H1 (cell line): Measurements from ENCODE around the gene INTS15. TPM values are rescaled to one million over a fixed set of nuclear protein-coding genes. Genes with fewer than 3 reads are reported as not detected.

Experiments used
- CTCF ChIA-PET: fragments of 300-600 bp; sonication (Branson Sonifier 250); formaldehyde crosslinking; loops from one replicate; lab custom pipeline; 2021; ENCODE audit not compliant: partially characterized antibody; lab: Charles Lee
- POLR2A ChIA-PET: fragments of 300-600 bp; sonication (Branson Sonifier 250); formaldehyde crosslinking; loops from one replicate; lab custom pipeline; 2021; ENCODE audit warnings: inconsistent platforms; ENCODE audit not compliant: partially characterized antibody; lab: Charles Lee
- DNase-seq, 2 experiments: peaks; one replicate each; pipeline versions ENCODE4 v3.0.0 to v3.0.0-alpha.2; 2010 to 2022; ENCODE audit warnings: low spot score in 2 of 2, low read depth in 1 of 2, mixed read lengths in 1 of 2
- FAIRE-seq: peaks from 2 replicates; lab custom pipeline; 2011; peaks lifted over from hg19 to GRCh38; lab: Jason Lieb, UNC
- H2AFZ ChIP-seq: 2 replicates; pipeline ENCODE4 v1.8.1; 2012; ENCODE audit warnings: low read length, inconsistent platforms
- H2AK5ac ChIP-seq: 2 replicates; pipeline ENCODE4 v1.6.1; 2013; ENCODE audit warnings: low read depth, low read length
- H2BK120ac ChIP-seq: replicated peaks from 2 replicates; pipeline ENCODE3; 2013; ENCODE audit warnings: low read depth, low read length, inconsistent platforms
- H2BK12ac ChIP-seq: 2 replicates; pipeline ENCODE4 v1.6.1; 2013; ENCODE audit warnings: low read depth, low read length
- H2BK15ac ChIP-seq: 2 replicates; pipeline ENCODE4 v1.6.1; 2013; ENCODE audit warnings: low read length
- H2BK20ac ChIP-seq: 2 replicates; pipeline ENCODE4 v1.6.1; 2013; ENCODE audit warnings: low read length
- H2BK5ac ChIP-seq: 2 replicates; pipeline ENCODE4 v1.6.1; 2013; ENCODE audit warnings: low read depth, low read length
- H3K14ac ChIP-seq: 2 replicates; pipeline ENCODE4 v1.6.1; 2013; ENCODE audit warnings: inconsistent platforms; ENCODE audit not compliant: insufficient read length
- H3K18ac ChIP-seq: 2 replicates; pipeline ENCODE4 v1.6.1; 2013; ENCODE audit warnings: low read length; ENCODE audit errors: extremely low read depth
- H3K23ac ChIP-seq: 2 replicates; pipeline ENCODE4 v1.6.1; 2013; ENCODE audit warnings: inconsistent platforms; ENCODE audit not compliant: insufficient read length
- H3K23me2 ChIP-seq: 2 replicates; pipeline ENCODE4 v1.6.1; 2013; ENCODE audit warnings: low read depth, low read length
- H3K27ac ChIP-seq: 2 replicates; pipeline ENCODE4 v1.6.1; 2011; ENCODE audit warnings: low read depth, low read length, inconsistent platforms
- H3K27me3 ChIP-seq, 4 experiments: replicated peaks in 1 of 4; 1 replicate in 1 of 4; 2 replicates in 3 of 4; pipeline versions ENCODE4 v1.6.1 to v1.8.1; 2011 to 2013; ENCODE audit warnings: low read length in 3 of 4, mild to moderate bottlenecking in 3 of 4, inconsistent platforms in 2 of 4, mixed read lengths in 2 of 4, moderate library complexity in 1 of 4; ENCODE audit not compliant: control insufficient read depth in 3 of 4, insufficient read depth in 3 of 4; ENCODE audit errors: extremely low read depth in 1 of 4
- H3K36me3 ChIP-seq, 4 experiments: 2 replicates each; pipeline versions ENCODE4 v1.6.1 to v1.8.1; 2011 to 2013; ENCODE audit warnings: mild to moderate bottlenecking in 4 of 4, low read length in 3 of 4, moderate library complexity in 2 of 4, control low read depth in 1 of 4, inconsistent platforms in 1 of 4; ENCODE audit not compliant: insufficient read depth in 4 of 4, control insufficient read depth in 2 of 4
- H3K4ac ChIP-seq: replicated peaks from 2 replicates; pipeline ENCODE3; 2013; ENCODE audit warnings: low read length, low read depth, mixed read lengths, inconsistent platforms; ENCODE audit not compliant: insufficient read length
- H3K4me1 ChIP-seq, 4 experiments: replicated peaks in 1 of 4; 1 replicate in 1 of 4; 2 replicates in 3 of 4; pipeline versions ENCODE4 v1.6.1 to v1.8.1; 2011 to 2013; ENCODE audit warnings: low read length in 3 of 4, inconsistent platforms in 2 of 4, mixed read lengths in 1 of 4; ENCODE audit not compliant: insufficient read depth in 4 of 4, control insufficient read depth in 3 of 4
- H3K4me2 ChIP-seq, 2 experiments: 2 replicates each; pipeline versions ENCODE4 v1.6.1 to v1.8.1; 2011 to 2013; ENCODE audit warnings: low read depth in 2 of 2, low read length in 2 of 2, control low read depth in 1 of 2, inconsistent platforms in 1 of 2, mild to moderate bottlenecking in 1 of 2; ENCODE audit not compliant: insufficient read depth in 1 of 2
- H3K4me3 ChIP-seq, 4 experiments: fragments of 200-600, 300-600 bp in 1 of 4; sonication (generic), shearing (Covaris generic), sonication (Bioruptor Twin) in 1 of 4; 2 replicates each; pipeline versions ENCODE4 v1.5.1 to v1.8.1; 2011 to 2016; ENCODE audit warnings: low read length in 4 of 4, low read depth in 3 of 4, control low read depth in 2 of 4, inconsistent platforms in 2 of 4, mild to moderate bottlenecking in 2 of 4, mixed read lengths in 1 of 4, moderate library complexity in 1 of 4; ENCODE audit not compliant: insufficient read depth in 2 of 4; ENCODE audit errors: extremely low read depth in 1 of 4
- H3K56ac ChIP-seq: replicated peaks from 2 replicates; pipeline ENCODE3; 2013; ENCODE audit warnings: low read depth, mild to moderate bottlenecking, mixed read lengths, low read length, inconsistent platforms; ENCODE audit not compliant: insufficient read length
- H3K79me1 ChIP-seq: 2 replicates; pipeline ENCODE4 v1.6.1; 2013; ENCODE audit warnings: low read depth, low read length, control low read depth
- H3K79me2 ChIP-seq, 2 experiments: 2 replicates each; pipeline versions ENCODE4 v1.6.1 to v1.8.1; 2012 to 2013; ENCODE audit warnings: low read length in 2 of 2, mild to moderate bottlenecking in 2 of 2, inconsistent platforms in 1 of 2; ENCODE audit not compliant: insufficient read depth in 2 of 2, control insufficient read depth in 1 of 2
- H3K9ac ChIP-seq, 4 experiments: replicated peaks in 1 of 4; 1 replicate in 1 of 4; 2 replicates in 3 of 4; pipeline versions ENCODE4 v1.6.1 to v1.8.1; 2011 to 2013; ENCODE audit warnings: low read depth in 3 of 4, low read length in 3 of 4, control low read depth in 2 of 4, mild to moderate bottlenecking in 2 of 4, moderate library complexity in 2 of 4, inconsistent platforms in 1 of 4; ENCODE audit errors: extremely low read depth in 1 of 4
- H3K9me3 ChIP-seq, 2 experiments: 2 replicates each; pipeline versions ENCODE4 v1.6.1 to v1.8.1; 2012 to 2013; ENCODE audit warnings: mild to moderate bottlenecking in 2 of 2, moderate library complexity in 2 of 2, control low read depth in 1 of 2, inconsistent platforms in 1 of 2, low read depth in 1 of 2, low read length in 1 of 2, mixed read lengths in 1 of 2; ENCODE audit not compliant: insufficient read depth in 2 of 2
- H4K20me1 ChIP-seq, 2 experiments: replicated peaks in 1 of 2; 2 replicates each; pipeline versions ENCODE3 to v1.8.1; 2011 to 2013; ENCODE audit warnings: inconsistent platforms in 2 of 2, low read length in 2 of 2, mild to moderate bottlenecking in 1 of 2; ENCODE audit not compliant: insufficient read depth in 2 of 2, control insufficient read depth in 1 of 2
- H4K5ac ChIP-seq: 2 replicates; pipeline ENCODE4 v1.6.1; 2013; ENCODE audit warnings: low read length, low read depth, mixed read lengths, inconsistent platforms; ENCODE audit not compliant: insufficient read length
- H4K8ac ChIP-seq: 2 replicates; pipeline ENCODE4 v1.8.0; 2013; ENCODE audit warnings: mild to moderate bottlenecking, moderate library complexity, low read length, inconsistent platforms; ENCODE audit not compliant: insufficient read depth; ENCODE audit errors: extremely low read depth
- H4K91ac ChIP-seq: replicated peaks from 2 replicates; pipeline ENCODE3; 2013; ENCODE audit warnings: low read length, mixed read lengths, inconsistent platforms; ENCODE audit not compliant: insufficient read length
- CHD2 ChIP-seq: IDR thresholded peaks from 2 replicates; pipeline ENCODE4 v1.6.1; 2012; ENCODE audit warnings: low read length, improper control_type of control experiment
- WGBS, 2 experiments: shearing (Covaris generic) in 1 of 2; methylation state at CpG; one replicate each; pipeline versions ENCODE4 v1.1.6 to v1.1.7; 2013 to 2015; ENCODE audit warnings: low lambda C conversion rate in 2 of 2, mixed read lengths in 2 of 2, inconsistent platforms in 1 of 2, low coverage in 1 of 2, missing lambda C conversion rate in 1 of 2; ENCODE audit not compliant: insufficient replicate concordance in 2 of 2, insufficient coverage in 1 of 2, insufficient read length in 1 of 2; ENCODE audit errors: extremely low coverage in 1 of 2, missing lambda C conversion rate in 1 of 2; 5-methylcytosine and 5-hydroxymethylcytosine counted together
- polyA plus RNA-seq, 7 experiments: library from polyadenylated mRNA; depleted of rRNA in 3 of 7; stranded (reverse) in 5 of 7; unstranded in 2 of 7; fragments of >200 nt in 5 of 7; fragments of 200-250 nt in 2 of 7; gene quantifications; 1 replicate in 5 of 7; 2 replicates in 1 of 7; 4 replicates in 1 of 7; pipeline versions ENCODE4 v1.2.1 to v1.2.3, GENCODE V29; 2011 to 2013; ENCODE audit warnings: missing spikeins in 2 of 7, mixed read lengths in 2 of 7
- total RNA-seq: library from RNA; stranded (reverse); fragmentation: NEBNext Ultra II Directional; extraction: Animal tissue kit (Norgen Biotek cat#: 25700); gene quantifications from 2 replicates; pipeline ENCODE4 v1.2.1, GENCODE V29; 2021

Gene INTS15
- total and polyA plus RNA-seq, 2 of the 8 experiments (the other 6 are each of a cell fraction or from before 2014, with no cell fraction given), result 23.0 to 25.7 TPM

GRCh38 chr7:6588566-6588965 is 1.3 kb upstream of the INTS15 start:
- Histone ChIP-seq H2BK12ac (no peak overlapping the region), H3K9me3 (no peaks in the 10 kb centered on the region), H2BK15ac (no peak overlapping the region), H3K14ac (no peak overlapping the region), H3K27ac (no peak overlapping the region), H4K20me1 (peaks cover 0 to 3% of the 10 kb centered on the region in 2 experiments), H3K18ac (no peak overlapping the region), H2BK120ac (no peak overlapping the region), H3K4me3 (no peak overlapping the region), H3K4ac (no peak overlapping the region), H4K91ac (no peak overlapping the region), H3K23me2 (no peaks in the 10 kb centered on the region; the same call in 1 of the 2 replicates), H4K8ac (no peak overlapping the region), H3K79me1 (no peaks in the 10 kb centered on the region; the same call in 1 of the 2 replicates), H3K9ac (no peak overlapping the region), H3K27me3 (no peaks in the 10 kb centered on the region), H3K23ac (no peak overlapping the region), H2AFZ (no peak overlapping the region), H2BK20ac (no peak overlapping the region), H3K56ac (no peak overlapping the region), H3K79me2 (no peaks in the 10 kb centered on the region), H3K4me2 (no peak overlapping the region), H3K4me1 (peaks cover 0 to 3% (median 0%) of the 10 kb centered on the region in 4 experiments; a peak in 1 of 7 replicates), H3K36me3 (peaks cover 5 to 38% (median 14%) of the 10 kb centered on the region in 4 experiments; a peak in 7 of 8 replicates), H4K5ac (no peak overlapping the region), H2AK5ac (no peak overlapping the region), H2BK5ac (no peak overlapping the region)
- POLR2A ChIA-PET, result interaction anchor here (4.5 kb wide), 1 partner anchor 11 kb away, joined by 25 read pairs; the partner anchor contains the start of gene ZDHHC4
- CTCF ChIA-PET, result interaction anchor here (1.7 to 4.3 kb wide), 2 partner anchors 10 to 29 kb away, joined by 6 to 14 read pairs; no protein-coding TSS in a partner anchor
- DNase-seq, result no peak
- no peak for TF ChIP-seq CHD2
- whole genome bisulfite sequencing, 2 experiments, result 94% methylated on average over 9 of the region's 9 CpGs; no CpG with 5 or more reads in 1 of the 2 experiments
- FAIRE-seq, result no peak
